ACC112 (cell line): ENCODE results near the gene SHKBP1.
"Not testable (repeated sequence)": the region's sequence is repeated elsewhere in the genome, so short reads cannot be mapped to it uniquely, and the experiment has no call there.

Experiments used
- H2AFZ ChIP-seq: fragments of 200-600 bp; sonication (generic); one replicate; pipeline ENCODE4 v1.6.0; 2017; ENCODE audit warnings: antibody characterized with exemption, low read length; ENCODE audit not compliant: unreplicated experiment
- H3K27ac ChIP-seq: fragments of 200-600 bp; sonication (generic); 2 replicates; pipeline ENCODE4 v1.5.1; 2014; ENCODE audit warnings: low read depth, mild to moderate bottlenecking, antibody characterized with exemption, low read length, moderate library complexity
- H3K27me3 ChIP-seq: fragments of 200-600 bp; sonication (generic); 2 replicates; pipeline ENCODE4 v1.6.1; 2014; ENCODE audit warnings: mild to moderate bottlenecking, antibody characterized with exemption, low read length, moderate library complexity, mixed read lengths; ENCODE audit not compliant: insufficient read depth
- H3K36me3 ChIP-seq: fragments of 200-600 bp; sonication (generic); 2 replicates; pipeline ENCODE4 v1.6.1; 2016; ENCODE audit warnings: mild to moderate bottlenecking, antibody characterized with exemption, low read length, moderate library complexity, mixed read lengths; ENCODE audit not compliant: insufficient read depth
- H3K4me1 ChIP-seq: fragments of 200-600 bp; sonication (generic); one replicate; pipeline ENCODE4 v1.6.1; 2016; ENCODE audit warnings: low read length, mixed read lengths; ENCODE audit not compliant: insufficient read depth, unreplicated experiment, control insufficient read depth
- H3K4me3 ChIP-seq: fragments of 200-600 bp; sonication (generic); 2 replicates; pipeline ENCODE4 v1.5.1; 2014; ENCODE audit warnings: mild to moderate bottlenecking, low read depth, low read length
- H3K79me2 ChIP-seq: fragments of 200-600 bp; sonication (generic); one replicate; pipeline ENCODE4 v1.6.0; 2016; ENCODE audit warnings: low read length; ENCODE audit not compliant: control insufficient read depth, unreplicated experiment, insufficient read depth

SHKBP1 gene

GRCh38 chr19:40543029-40543597, 33.6 kb upstream of the SHKBP1 start:
- H3K4me3 ChIP-seq, result no peak overlapping the region
- no peaks in the 10 kb centered on the region for H3K27me3 ChIP-seq
- no peaks in the 10 kb centered on the region for H3K79me2 ChIP-seq
- no peak overlapping the region for H3K27ac ChIP-seq
- no peak overlapping the region for H2AFZ ChIP-seq
- H3K4me1 ChIP-seq, result no peaks in the 10 kb centered on the region
- H3K36me3 ChIP-seq, result no peaks in the 10 kb centered on the region

DNA sequence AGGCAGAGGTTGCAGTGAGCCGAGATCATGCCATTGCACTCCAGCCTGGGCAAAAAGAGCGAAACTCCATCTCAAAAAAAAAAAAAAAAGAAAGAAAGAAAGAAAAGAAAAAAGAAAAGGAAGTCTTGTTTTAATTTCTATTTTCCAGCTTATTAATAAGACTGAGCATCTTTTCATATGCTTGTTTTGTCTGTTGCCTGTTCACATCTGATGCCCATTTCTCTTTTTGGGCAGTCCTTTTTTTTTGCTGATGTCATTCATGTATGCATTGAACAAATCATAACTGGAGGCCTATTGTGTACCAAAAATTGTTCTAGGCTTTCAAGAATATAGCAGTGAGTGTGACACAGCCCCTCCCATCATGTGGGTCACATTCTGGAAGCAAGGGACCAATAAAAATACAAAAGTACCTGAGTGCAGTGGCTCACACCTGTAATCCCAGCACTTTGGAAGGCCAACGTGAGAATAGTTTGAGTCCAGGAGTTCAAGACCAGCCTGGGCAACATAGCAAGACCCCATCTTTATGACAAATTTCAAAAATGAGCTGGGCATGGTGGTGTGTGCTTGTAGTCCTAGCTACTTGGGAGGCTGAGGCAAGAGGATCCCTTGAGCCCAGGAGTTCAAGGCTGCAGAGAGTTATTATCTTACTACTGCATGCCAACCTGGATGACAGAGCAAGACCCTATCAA, 30.4 kb upstream of the SHKBP1 start:
- H2AFZ ChIP-seq, H3K27me3 ChIP-seq, H3K36me3 ChIP-seq: not testable (repeated sequence)

GRCh38 chr19:40547190-40547589, 29.5 kb upstream of the SHKBP1 start:
- not testable (repeated sequence) for H3K79me2 ChIP-seq, H3K4me1 ChIP-seq, H3K27me3 ChIP-seq, H2AFZ ChIP-seq, H3K27ac ChIP-seq, H3K36me3 ChIP-seq, H3K4me3 ChIP-seq

More for the DNA sequence above, 30.4 kb upstream of the SHKBP1 start:
- H3K27ac ChIP-seq, H3K4me1 ChIP-seq, H3K79me2 ChIP-seq, H3K4me3 ChIP-seq: not testable (repeated sequence)

- H3K27ac ChIP-seq, result no peak overlapping the region
- no peaks in the 10 kb centered on the region for H3K79me2 ChIP-seq
- no peak overlapping the region for H3K4me3 ChIP-seq
- H3K4me1 ChIP-seq, result peaks cover 3% of the 10 kb centered on the region
- H2AFZ ChIP-seq, result no peak overlapping the region
- no peaks in the 10 kb centered on the region for H3K36me3 ChIP-seq
- H3K27me3 ChIP-seq, result peaks cover 8% of the 10 kb centered on the region; the same call in 1 of the 2 replicates
Observed at GRCh38 chr19:40547836-40548235, 28.8 kb upstream of the SHKBP1 start.

DNA sequence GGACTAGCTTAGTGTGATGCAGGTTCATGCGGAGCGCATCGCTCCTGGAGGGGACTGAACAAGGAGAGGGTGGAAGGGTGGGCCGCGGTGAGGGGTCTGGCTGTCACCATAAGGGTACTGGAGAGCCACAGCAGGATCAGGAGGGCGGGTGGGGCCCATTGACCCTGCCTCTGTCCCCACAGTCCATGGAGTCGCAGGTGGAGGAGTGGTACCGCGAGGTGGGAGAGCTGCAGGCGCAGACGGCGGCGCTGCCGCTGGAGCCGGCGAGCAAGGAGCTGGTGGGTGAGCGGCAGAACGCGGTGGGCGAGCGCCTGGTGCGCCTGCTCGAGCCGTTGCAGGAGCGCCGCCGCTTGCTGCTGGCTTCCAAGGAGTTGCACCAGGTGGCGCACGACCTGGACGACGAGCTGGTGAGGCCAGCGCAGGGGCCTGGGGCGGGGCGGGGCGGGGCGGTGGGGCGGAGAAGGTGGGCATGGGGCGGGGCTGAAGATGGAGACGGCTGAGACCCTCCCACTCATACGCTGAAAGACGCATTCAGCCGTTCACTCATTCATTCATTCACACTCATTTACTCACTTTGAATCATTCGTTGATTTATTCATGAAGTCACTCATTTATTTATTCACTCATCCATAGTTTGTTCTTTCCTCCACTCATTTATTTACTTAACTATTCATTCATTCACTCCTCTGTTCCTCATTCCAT, 27.5 kb upstream of the SHKBP1 start:
- H2AFZ ChIP-seq, result no peak overlapping the region
- no peaks in the 10 kb centered on the region for H3K36me3 ChIP-seq
- H3K27me3 ChIP-seq, result peaks cover 21% of the 10 kb centered on the region
- no peaks in the 10 kb centered on the region for H3K79me2 ChIP-seq
- H3K27ac ChIP-seq, result no peak overlapping the region
- peaks cover 3% of the 10 kb centered on the region for H3K4me1 ChIP-seq
- no peak overlapping the region for H3K4me3 ChIP-seq

DNA sequence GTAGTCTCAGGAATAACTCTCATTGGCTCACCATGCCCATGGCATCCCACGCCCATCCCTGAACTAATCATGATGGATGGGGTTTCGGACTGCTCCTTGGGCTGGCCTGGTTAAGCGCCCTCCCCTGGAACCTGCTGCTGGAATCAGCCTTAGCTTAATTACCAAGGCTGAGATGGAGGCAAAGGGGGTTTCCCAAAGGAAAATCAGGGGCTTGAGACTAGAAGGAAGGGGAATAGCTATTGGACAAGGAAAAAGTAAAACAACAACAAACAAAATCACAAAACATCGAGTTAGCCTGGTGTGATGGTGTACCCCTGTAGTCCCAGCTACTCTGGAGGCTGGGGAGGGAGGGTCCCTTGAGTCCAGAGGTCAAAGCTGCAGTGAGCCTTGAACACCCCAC, 25.7 kb upstream of the SHKBP1 start:
- H3K79me2 ChIP-seq, result no peaks in the 10 kb centered on the region
- H2AFZ ChIP-seq, result no peak overlapping the region
- H3K4me1 ChIP-seq, result peaks cover 3% of the 10 kb centered on the region
- no peak overlapping the region for H3K4me3 ChIP-seq
- H3K27me3 ChIP-seq, result peaks cover 26% of the 10 kb centered on the region
- no peak overlapping the region for H3K27ac ChIP-seq
- H3K36me3 ChIP-seq, result no peaks in the 10 kb centered on the region

DNA sequence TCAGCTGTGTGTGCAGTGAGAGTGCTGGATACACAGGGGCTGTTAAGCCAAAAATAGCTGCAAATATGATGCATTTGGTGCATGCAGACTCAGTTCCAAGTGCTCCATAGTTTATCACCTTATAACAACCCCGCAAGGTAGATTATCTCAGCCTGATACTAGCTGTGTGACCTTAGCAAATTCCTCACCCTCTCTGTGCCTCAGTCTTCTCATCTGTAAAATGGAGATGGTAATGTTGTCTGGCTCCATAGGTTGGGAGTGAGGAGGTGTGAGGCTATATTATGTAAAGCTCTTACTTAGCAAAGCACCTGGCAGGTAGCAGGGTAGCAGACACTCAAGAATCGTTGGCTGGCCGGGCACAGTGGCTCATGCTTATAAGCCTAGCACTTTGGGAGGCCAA, 23.8 kb upstream of the SHKBP1 start:
- Histone ChIP-seq H3K27me3 (peaks cover 26% of the 10 kb centered on the region), H2AFZ (no peak overlapping the region), H3K27ac (no peak overlapping the region), H3K79me2 (no peaks in the 10 kb centered on the region), H3K36me3 (no peaks in the 10 kb centered on the region), H3K4me1 (peaks cover 3% of the 10 kb centered on the region), H3K4me3 (no peak overlapping the region)

DNA sequence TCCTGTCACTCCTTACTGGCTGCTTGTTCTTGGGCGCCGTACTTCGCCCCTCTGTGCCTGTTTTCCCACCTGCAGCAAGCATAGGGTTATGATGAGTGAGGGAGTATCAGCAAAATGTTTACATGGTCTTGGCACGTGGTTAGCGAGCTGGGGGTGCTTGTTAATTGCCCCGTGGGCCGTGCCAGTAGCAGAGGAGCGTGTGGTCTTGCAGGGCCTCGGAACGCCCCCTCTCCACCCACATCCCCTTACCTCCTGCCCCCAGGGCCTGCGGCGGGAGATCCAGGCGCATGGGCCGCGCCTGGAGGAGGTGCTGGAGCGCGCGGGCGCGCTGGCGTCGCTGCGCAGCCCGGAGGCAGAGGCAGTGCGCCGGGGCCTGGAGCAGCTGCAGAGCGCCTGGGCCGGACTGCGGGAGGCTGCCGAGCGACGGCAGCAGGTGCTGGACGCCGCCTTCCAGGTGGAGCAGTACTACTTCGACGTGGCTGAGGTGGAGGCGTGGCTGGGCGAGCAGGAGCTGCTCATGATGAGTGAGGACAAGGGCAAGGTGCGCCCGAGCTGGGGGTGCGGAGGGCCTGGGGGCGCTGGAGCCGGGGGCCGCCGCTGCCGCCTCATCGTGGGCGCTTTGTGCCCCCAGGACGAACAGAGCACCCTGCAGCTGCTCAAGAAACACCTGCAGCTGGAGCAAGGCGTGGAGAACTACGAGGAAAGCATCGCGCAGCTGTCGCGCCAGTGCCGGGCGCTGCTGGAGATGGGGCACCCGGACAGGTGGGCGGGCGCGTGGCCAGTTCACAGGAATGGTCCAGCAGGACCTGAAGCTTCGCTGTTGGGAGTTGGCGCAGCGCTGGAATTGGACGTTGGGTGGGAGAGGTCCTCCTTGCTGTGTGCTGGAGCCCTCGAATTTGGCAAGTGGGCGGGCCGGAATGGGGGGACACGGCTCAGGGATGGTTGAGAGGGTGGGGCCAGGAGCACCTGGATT, 22.5 kb upstream of the SHKBP1 start:
- Histone ChIP-seq H2AFZ (no peak overlapping the region), H3K4me1 (peaks cover 3% of the 10 kb centered on the region), H3K4me3 (no peak overlapping the region), H3K27me3 (peaks cover 26% of the 10 kb centered on the region), H3K79me2 (no peaks in the 10 kb centered on the region), H3K27ac (no peak overlapping the region), H3K36me3 (no peaks in the 10 kb centered on the region)

DNA sequence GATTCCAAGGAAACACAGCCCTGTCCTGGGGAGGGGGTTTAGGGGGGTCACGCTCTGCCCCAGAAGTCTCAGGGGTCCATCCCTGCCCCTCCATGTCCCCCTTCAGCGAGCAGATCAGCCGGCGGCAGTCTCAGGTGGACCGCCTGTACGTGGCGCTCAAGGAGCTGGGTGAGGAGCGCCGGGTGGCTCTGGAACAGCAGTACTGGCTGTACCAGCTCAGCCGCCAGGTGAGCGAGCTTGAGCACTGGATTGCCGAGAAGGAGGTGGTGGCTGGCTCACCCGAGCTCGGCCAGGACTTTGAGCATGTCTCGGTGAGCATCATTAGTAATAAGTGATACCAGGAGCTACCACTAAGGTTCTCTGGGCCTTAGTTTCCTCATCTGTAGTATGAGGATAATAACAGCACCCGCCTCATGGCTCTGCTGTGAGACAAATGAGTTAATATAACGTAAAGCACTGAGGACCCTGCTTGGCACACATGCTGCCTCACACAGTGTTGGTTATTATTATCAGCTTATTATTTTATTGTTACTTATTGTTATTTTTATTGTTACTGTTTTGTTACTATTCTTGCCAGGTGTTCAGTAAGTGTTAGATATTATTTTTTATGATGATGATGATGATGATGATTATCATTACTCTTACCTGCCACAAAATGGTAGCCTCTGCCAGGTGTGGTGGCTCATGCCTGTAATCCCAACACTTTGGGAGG, 20.5 kb upstream of the SHKBP1 start:
- Histone ChIP-seq H3K4me1 (no peaks in the 10 kb centered on the region), H3K27ac (no peak overlapping the region), H2AFZ (no peak overlapping the region), H3K27me3 (peaks cover 23% of the 10 kb centered on the region), H3K4me3 (no peak overlapping the region), H3K36me3 (no peaks in the 10 kb centered on the region), H3K79me2 (no peaks in the 10 kb centered on the region)

GRCh38 chr19:40556953-40557530, 19.6 kb upstream of the SHKBP1 start:
- Histone ChIP-seq H2AFZ (no peak overlapping the region), H3K4me1 (no peaks in the 10 kb centered on the region), H3K27ac (no peak overlapping the region), H3K36me3 (no peaks in the 10 kb centered on the region), H3K4me3 (no peak overlapping the region), H3K27me3 (peaks cover 23% of the 10 kb centered on the region), H3K79me2 (no peaks in the 10 kb centered on the region)
